Epithelial cell of proximal tubule (primary cell): ENCODE measurements around the gene PGRMC2. TPM values are rescaled to one million over a fixed set of nuclear protein-coding genes. Genes with fewer than 3 reads are reported as not detected.
A peak's percentile ranks its signal among the peaks of the same experiment; 100 is the strongest.

Experiments used
- DNase-seq: peaks from one replicate; pipeline ENCODE4 v3.0.0-alpha.2; 2011; ENCODE audit warnings: low read depth
- H3K4me3 ChIP-seq: 2 replicates; pipeline ENCODE4 v1.5.1; 2011; ENCODE audit warnings: low read depth, mild to moderate bottlenecking, low read length
- CTCF ChIP-seq: conservative IDR thresholded peaks from 2 replicates; pipeline ENCODE4 v1.5.1; 2012; ENCODE audit warnings: low read depth, mild to moderate bottlenecking, low read length
- total RNA-seq: library from RNA; depleted of rRNA; stranded (reverse); fragments of >200 nt; gene quantifications from 2 replicates; pipeline ENCODE4 v1.2.3, GENCODE V29; 2015

The PGRMC2 gene
- total RNA-seq, 1 donor from 2014 or later: 7.7 TPM

GRCh38 chr4:128241981-128242380 is 45.6 kb downstream of the PGRMC2 start:
- TF ChIP-seq CTCF: no peak
- DNase-seq: no peak
- no peak overlapping the region for H3K4me3 ChIP-seq

GRCh38 chr4:128241425-128241913 is 46.1 kb downstream of the PGRMC2 start:
- TF ChIP-seq CTCF: no peak
- no peak overlapping the region for H3K4me3 ChIP-seq
- peak; percentile 80 for DNase-seq

- TF ChIP-seq CTCF: no peak
- no peak overlapping the region for H3K4me3 ChIP-seq
- no peak for DNase-seq
Measured at GRCh38 chr4:128241019-128241418, 46.6 kb downstream of the PGRMC2 start.

- TF ChIP-seq CTCF: no peak
- DNase-seq: no peak
- H3K4me3 ChIP-seq: no peak overlapping the region
Measured at GRCh38 chr4:128234836-128235235, 52.8 kb downstream of the PGRMC2 start.

- DNase-seq: no peak
Measured at GRCh38 chr4:128232719-128233118, 54.9 kb downstream of the PGRMC2 start.

GRCh38 chr4:128228845-128229795 is 58.5 kb downstream of the PGRMC2 start:
- TF ChIP-seq CTCF: no peak
- DNase-seq: no peak
- no peak overlapping the region for H3K4me3 ChIP-seq

More at GRCh38 chr4:128232719-128233118, 54.9 kb downstream of the PGRMC2 start:
- H3K4me3 ChIP-seq: no peak overlapping the region
- TF ChIP-seq CTCF: no peak
